NCI-H1092 treated with DMSO at 0.1 percent for 48 hours (cell line): ENCODE data around the gene ZNF423.
"Not testable (repeated sequence)": the region's sequence is repeated elsewhere in the genome, so short reads cannot be mapped to it uniquely, and the experiment has no call there.

Experiments
- DNase-seq: peaks from one replicate; lab custom pipeline; 2025; lab: John Stamatoyannopoulos, UW

ZNF423 gene

DNA sequence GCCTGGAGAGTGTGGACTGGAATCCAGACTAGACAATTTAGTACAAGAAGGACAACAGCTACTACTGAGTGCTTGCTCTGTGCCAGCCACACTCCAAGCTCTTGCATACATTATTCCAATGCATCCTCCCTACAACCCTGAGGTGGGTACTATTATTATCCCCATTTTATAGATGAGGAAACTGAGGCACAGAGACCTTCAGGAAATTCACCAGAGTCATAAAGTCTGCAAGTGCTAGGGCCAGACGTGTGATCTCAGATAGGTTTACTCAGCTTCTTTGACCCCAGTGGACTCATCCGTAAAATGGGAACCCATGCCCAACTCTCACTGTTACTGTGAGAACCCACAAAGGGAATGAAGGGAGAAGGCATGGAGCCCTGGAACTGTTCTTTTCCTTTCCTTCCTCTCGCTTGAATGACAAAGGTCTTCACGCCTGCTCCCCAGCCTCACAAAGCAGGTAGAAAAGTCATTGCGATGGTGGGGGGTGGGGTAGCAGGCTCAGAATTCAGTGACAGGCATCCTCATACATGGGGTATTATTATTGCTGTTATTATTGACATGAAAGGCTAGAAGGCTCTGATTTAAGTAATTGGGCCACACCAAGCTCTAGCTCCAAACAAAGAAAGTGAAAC is 160.0 kb downstream of the ZNF423 start:
- no peak for DNase-seq

DNA sequence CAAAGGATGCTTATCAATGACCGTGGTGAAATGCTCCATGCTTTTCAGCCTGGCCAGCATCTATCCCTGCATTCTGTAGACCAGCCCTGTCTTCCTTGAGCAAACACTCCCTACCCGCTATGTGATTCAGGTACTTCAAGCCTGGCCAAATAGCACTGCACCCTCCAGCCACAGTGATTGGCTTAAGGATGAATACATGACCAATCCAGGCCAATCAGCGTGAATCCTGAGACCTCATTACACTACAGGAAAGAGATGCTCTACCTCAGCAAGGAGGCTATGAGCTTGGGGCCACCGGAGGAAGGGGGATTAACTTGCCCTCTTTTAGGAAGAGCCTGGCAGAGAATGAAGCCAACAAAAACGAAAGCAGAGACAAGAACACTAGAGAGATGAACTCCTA is 162.5 kb downstream of the ZNF423 start:
- DNase-seq, result no peak

DNA sequence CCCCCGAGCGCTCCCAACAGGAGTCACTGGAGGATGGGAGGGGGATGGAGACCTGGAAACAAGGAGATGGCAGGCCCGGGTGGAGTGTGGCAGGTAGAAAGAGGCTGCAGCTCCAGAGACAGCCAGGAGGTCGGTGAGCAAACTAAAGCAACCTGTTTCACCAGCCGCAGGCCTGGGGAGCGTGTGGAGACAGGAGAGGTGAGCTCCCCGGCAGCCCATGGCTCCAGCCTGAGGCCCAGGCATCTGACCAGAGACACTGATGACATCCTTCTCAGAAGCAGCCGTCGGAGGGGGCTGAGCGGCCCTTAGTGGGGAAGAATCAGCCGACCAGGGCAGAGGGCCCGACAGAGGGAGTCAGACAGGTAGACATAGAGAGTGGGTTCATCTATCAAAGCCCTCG is 165.1 kb downstream of the ZNF423 start:
- DNase-seq, result no peak

DNA sequence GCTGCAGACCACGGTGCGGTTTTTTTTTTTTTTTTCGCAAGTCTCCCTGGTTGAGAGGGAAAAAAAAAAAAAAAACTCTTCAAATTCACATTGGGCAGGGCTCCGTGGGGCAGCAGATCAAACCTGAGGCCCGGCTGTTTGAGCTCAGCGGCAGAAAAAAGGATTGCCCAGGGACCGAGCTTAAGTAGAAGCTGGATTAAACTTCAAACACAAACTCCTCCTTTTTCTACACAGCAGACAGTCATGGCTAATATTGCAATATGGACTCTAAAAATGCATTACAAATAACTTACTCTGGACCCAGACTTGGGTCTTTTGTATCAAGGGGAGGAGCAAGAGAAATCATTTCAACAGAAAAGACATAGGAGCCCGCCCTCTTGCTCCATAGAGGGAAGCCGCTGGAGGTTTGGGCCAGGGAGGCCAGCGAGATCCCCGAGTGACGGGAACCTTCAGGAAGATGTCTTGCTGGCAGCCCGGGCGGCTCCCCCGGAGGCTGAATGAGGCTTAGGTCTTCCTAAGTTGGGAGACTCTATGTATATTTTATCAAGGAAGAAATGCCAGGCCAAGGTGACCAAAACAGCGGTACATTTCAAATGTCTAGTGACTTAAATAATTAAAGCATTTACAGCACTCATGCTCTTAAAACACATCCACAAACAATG is 167.7 kb downstream of the ZNF423 start:
- DNase-seq, result no peak

DNA sequence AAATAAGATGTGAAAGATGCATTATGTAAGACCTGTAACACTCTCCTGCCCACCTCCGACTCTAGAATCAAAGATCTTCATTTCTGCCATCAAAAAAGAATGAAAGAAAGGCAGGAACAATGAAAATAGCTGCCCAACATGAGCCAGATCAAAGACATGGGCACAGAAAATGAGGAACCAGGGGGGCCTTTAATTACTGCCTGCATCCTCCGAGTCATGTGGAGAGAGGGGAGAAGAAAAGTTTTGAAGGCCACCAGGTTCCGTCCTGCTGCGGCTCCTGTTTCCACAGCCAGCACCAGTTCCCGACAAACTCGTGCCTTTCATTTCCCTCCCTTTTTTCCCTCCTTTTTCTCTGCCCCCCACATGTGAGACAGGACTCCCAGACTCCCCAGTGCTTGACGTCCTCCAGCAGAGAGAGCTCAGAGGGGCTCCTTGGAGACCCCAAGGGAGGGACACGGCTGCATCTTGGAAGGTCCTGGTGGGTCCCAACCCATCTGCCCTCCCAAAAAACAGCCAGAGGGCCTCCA is 168.4 kb downstream of the ZNF423 start:
- no peak for DNase-seq

DNA sequence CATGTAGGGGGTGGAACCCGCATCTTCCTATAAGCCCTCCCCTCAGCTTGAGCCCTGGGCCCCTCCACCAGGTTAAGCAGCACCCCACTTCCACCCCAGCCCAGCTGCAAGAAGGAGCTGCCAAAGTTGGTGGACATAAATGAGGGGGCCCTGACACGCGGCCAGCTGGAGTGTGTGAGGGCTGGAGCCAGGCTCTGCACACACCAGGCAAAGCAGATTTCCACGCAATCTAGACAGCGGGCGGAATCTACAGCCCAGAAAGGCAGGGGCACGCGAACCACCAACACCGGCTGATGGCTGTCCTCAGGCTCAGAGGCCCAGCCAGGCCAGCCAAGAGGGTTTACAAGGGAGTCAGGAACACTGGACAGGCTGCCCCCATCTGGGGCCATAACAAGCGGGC is 171.2 kb downstream of the ZNF423 start:
- DNase-seq, result no peak

DNA sequence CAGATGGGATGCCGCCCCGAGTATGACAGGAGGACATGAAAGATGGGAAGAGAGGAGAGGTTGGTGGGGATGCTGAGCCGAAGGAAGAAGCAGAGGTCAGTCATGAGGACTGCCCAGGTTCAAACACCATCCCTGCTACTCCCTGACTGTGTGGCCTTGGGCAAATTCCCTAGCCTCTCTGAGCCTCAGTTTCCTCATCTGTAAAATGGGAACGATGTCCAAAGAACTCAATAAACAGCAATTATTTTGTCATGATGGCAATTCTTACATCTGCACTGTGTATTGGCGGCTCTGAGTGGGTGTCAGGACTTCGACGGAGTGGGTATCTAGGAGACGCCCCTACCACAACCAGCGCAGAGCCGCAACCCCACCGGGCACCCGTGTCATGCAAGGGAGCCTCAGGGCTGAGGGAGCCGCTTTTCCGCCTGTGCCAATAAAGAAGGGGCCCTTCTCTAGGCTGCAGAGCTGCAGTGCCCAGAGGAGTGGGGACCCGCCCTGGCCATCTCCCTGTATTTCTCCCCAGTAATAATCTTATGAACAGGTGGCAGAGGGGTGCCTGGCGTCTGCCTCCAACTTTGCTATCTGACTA is 173.2 kb downstream of the ZNF423 start:
- DNase-seq, result no peak

DNA sequence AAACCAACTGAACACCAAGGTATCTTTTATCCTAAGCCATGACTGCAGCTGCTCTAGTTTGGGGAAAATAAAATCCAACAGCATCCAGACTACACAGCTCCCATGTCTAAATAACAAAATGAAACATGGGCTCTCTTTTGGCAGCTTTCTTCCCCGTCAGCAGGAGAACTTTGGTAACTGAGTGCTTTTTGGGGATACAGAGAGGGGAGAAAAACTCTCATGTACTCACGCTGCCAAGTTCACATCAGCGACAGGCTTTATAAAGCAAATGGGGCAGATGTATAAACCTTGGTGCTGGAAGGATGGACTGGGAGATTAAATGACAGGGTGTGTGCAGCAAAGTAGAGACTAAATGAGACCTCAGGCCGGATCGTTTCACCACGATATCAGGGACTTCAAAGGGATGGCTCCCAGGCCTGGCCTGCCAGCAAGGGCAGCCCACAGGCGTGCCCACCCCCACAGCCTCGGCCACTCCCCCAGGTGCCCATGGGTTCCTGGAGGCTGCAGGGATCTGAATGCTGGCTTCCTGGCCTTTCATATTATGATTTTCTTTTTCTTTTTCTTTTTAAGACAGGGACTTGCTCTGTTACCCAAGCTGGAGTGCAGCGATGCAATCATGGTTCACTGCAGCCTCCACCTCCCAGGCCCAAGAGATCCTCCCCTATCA is 174.6 kb downstream of the ZNF423 start:
- no peak for DNase-seq

DNA sequence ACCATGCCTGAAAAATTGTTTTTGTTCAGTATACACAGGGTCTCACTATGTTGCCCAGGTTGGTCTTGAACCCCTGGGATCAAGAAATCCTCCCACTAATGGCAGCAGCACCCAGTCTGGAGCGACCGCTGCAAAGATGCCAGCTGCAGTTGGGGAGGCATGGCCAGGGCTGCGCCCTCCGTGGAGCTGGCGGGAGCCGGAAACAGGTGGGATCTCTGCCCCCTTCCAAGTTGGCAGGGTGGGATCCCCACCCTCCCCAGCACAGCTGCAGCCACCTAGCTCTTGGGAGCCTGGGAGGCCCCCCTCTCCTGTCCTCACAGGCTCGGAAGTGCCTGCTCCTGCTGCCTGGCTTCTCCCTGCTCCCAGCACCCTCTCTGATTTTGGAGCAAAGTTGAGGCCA is 176.8 kb downstream of the ZNF423 start:
- DNase-seq, result no peak

DNA sequence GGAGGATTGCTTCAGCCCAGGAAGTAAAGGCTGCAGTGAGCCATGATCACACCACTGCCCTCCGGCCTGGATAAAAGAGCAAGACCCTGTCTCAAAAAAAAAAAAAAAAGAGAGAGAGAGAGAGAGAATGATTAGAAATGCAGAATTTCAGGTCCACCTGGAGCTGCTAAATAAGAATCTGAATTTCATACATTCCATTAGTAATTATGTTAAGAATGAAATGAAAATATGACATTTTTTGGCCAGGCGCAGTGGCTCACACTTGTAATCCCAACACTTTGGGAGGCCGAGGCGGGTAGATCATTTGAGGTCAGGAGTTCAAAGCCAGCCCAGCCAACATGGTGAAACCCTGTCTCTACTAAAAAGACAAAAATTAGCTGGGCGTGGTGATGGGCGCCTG is 178.3 kb downstream of the ZNF423 start:
- not testable (repeated sequence) for DNase-seq

DNA sequence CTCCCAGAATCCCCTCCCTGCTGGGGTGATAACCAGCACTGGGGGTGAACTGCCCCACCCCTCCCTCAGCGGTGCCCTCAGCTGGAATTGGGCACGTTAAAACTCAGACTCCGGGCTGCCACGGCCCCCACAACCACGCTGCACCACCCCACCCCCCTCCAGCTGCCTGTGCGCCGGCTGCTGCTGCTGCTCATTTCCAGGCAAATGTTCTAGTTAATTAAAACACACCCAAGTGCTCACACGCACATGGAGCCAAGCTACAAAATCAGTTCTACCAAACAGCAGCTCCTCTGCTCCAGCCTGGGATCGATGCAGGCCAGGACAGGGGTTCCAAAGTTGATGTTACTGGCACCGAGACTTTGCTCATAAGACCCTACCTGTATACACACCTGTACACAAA is 180.5 kb downstream of the ZNF423 start:
- DNase-seq, result no peak

DNA sequence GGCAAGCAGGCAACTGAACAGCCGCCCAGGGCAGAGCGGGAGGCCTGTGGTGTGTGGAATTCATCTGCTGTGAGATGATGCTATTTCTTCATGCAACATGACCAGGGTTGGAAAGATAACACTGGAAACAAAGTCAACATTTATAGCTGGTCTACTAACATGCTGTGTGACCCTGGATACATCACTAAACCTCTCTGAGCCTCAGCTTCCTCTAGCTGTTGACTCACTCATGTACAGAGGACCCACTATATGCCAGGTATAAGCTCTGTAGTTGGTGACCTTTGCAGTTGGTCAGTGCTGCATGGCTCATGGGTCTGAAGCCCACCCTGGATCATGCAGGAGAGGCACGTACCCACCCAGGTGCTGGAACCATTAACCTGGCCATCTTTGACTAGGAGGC is 180.9 kb downstream of the ZNF423 start:
- no peak for DNase-seq

DNA sequence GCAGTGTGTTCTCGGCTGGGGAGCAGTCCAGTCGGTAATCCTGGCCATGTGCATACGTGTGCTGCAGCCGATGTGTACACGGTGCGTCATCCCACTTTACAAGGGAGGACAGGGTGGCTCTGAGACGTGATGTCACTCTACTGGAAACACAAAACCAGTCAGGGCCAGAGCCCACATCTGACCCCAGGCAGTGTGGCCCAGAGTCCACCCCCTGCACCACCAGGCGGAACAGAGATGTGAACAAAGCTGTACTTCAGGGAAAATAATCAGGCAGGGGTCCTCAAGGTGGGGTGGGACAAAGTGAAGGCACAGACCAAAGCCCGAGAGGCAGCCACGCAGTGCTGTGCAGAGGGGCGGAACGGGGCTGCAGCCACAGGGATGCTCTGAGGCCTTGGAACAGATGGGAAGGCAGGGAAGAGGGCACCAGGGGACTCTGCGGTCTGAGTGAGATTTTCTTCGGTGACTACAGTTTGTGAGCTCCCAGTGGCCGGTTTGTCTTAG is 181.5 kb downstream of the ZNF423 start:
- no peak for DNase-seq

DNA sequence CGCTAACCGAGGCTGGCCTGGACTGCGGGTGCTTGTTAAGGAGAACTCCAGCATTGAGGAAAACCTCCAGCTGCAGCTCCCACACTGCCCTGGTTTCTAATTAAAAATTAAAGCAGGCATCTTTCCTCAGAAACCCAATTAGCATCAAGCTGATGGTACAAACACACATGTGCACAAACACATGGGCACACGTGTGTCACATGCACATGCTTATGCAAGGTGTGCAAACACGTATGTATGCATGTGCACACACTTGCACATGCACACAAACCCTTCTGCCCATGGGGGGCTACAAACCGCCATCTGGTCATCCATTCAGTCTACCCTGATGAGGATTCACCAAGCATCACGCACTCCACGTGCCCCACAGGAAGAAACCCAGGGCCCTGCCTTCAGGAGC is 182.5 kb downstream of the ZNF423 start:
- no peak for DNase-seq

DNA sequence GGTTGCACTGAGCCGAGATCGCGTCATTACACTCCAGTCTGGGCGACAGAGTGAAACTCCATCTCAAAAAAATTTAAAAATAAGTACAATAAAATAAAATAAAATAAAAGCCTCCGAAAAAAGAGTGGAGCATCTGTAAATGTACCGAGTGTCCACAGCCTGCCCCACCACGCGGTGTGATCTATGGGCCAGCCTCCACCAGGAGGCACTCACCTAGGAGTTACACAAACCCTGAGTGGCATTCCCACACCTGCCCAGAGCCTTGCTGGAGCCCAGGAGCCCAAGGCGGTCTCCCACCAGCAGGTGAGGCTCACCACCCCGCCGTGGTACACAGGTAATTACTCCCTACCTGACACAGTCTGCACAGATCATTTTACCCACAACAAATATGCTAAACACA is 183.2 kb downstream of the ZNF423 start:
- DNase-seq, result no peak

DNA sequence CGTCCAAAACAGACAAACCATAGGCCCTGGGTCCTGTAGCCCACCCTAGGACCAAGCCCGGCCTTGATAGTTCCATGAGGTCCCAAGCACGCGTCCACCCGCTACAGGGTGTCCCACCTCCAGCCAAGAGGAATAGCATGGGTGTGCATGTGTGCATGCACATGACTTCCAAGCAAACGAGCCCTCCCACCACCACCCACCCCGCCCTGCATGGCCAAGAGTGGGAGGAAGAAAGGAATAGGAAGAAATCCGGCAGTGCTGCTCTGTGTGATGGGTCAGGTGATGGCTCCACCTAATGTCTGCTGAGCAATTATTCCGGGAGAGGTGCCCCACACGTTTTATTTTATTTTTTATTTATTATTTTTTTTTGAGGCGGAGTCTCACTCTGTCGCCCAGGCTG is 184.6 kb downstream of the ZNF423 start:
- no peak for DNase-seq

DNA sequence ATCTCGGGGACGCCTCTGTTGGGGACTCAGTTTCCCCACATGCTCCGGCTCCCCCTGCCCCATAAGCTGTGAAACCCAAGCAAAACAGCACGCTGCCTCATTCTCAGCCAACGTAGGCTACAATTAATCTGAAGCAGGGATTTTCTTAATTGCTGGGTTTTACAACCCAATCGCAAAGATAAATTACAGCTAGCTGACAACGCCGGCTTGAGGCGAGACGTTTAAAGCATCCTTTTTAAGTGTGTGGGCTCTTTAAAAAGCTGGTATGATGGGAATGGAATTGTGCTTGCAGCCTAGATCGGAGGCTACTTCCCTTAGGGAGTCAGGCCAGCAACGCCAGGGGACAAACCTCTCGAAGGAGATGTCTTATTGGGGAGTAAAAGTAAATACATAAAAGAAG is 185.3 kb downstream of the ZNF423 start:
- no peak for DNase-seq

DNA sequence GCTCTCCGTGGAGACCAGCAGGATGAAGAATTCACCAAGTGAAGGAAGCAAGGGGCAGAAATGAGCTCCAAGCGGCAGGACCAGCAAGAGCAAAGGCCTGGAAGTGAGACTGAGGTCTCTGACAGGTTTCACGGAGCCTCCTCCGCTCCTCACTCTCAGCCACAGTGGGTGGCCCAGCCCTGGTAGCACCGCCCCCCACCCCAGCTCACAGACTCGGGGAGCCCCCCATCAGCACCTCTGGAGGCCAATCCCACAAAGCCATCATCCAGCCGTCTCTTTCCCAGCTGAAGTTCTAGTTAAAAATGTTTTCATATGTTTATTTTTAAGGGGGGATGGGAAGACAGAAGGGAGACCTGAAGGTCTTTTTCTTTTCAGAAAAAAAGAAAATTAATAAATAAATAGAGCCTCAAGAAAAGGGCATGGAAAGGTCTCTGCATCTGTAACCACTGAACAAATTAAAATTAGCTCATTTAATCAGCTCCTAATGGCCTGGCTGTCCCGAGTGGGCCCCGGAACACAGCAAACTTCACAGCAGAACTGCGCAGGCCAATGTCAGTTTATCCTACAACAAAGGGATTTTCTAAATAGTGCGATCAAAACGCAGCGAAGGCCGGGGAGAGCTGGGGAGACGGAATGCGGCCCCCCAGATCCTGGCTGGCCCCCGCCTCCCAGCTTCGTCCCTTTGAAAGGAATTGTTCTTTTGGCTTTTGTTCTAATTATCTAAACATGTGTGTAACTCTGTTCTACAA is 190.3 kb downstream of the ZNF423 start:
- DNase-seq, result no peak

DNA sequence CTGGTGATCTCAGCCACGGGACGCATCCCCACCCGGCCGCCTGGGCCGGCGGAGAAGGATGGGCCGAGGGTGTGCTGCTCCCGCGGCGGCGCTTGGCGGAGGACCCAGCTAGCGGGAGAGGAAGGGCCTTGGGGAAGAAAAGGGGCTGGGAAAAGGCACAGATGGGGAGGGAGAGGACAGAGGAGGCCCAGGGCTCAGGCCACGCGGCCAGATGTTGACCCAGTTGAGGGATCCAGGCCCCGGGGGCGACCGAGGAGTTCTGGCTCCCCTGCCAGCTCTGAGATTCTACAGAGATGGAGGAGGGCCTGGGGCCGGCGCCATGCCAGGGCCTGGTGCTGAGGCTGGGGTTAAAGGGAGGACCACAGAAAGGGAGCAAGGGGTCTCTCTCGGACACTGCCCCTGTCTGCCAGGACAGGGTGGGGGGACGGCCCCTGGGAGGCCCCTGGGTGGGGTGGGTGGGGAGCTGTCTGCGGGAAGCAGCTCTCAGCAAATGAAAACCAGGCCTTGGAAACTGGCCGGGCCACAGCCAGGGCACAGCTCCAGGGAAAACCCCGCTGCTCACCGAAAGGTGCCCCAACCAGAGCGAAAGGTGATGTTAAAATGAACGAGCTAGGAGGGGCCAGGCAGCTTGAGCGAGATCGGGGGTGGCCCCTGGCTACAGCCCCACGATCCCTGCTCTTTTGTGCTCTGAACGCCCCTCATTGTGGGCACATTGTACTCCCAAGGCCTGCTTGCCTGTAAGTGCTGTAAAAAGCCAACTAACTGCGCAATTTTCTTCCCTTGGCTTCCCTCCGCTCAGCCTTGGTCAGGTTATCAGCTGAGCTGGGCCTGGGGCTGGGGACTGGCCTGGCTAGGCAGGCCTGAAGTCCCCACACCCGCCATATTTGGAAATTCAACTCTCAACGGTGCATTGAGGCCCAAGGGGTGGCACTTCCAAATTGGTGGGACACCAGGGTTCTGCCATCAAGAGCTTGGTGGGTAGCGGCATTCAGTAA is 191.4 kb downstream of the ZNF423 start:
- DNase-seq, result no peak
